Measurements from ENCODE around the gene POLR1G.
"Not testable (repeated sequence)": the region's sequence is repeated elsewhere in the genome, so short reads cannot be mapped to it uniquely, and the experiment has no call there.

The POLR1G gene

DNA sequence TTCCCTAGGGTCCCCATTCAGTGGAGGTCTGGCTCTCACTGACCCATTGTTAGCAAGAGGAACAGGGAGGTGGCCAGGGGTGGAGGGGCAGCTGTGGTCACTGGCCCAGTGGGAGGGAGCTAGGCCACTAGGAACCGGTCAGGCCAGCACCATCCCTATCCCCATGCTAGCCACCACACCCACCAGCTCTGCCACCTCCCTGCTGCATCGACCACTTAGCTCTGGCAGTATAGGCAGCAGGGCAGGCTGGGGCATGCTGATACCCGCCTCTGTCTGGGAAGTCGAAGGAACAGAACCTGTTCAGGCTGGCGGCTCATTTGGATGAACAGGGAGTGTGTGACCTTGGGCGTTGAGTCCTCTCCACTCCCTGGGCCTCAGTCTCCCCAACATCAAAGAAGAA is 6.3 kb upstream of the POLR1G start:
- DNase-seq (ENCODE audit: low read depth in 3 of 3), result no peak

DNA sequence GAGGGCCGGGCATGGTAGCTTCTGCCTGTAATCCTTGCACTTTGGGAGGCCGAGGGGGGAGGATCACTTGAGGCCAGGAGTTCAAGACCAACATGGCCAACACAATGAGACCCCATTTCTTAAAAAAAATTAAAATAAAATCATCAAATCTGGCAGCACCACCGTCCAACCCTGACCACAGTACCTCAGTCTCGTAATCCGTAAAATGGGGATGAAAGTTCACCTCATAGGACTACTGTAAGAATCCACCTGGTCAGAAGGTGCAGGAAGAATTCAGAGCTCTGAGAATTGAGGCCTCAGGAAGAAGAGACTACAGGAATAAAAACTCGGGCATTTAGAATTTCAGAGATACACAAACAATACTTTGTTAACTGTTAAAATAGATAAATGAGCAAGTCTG is 4.6 kb upstream of the POLR1G start:
- DNase-seq (ENCODE audit: low read depth in 3 of 3), result no peak

DNA sequence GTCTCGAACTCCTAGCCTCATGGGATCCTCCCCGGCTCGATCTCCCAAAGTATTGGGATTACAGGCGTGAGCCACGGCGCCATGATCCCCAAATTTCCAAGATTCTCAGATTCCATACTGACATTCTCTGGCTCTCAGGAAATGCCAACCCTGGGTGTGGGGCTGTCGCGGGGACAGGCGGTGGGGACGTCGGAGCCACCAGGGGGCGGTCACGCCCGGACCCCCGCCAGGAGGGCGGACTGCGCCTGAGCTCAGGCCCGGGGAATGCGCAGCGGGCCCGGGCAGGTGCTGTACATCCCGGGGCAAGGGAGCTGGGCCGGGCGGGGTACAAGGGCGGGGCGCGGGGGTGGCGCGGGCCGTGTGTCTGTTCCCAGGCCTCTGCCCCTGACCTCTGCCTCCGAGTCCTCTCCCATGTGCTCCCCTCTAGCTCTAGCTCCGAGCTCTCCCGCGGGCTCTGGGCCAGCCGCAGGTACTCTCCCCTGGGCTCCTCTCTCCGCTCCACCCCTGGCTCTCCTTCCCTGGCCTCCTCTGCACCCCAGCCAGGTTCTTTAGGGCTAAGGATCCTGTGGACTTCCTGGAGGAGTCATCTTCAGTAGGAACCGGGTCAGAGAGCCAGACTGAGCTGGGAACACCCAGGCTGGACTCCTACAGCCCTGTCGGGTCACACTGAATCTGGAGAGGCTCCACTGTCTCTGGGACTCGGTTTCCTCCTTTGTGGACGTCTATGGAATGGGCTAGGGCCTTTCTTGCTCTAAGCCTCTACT is 4.0 kb upstream of the POLR1G start:
- DNase-seq (ENCODE audit: low read depth in 3 of 3), result no peak

DNA sequence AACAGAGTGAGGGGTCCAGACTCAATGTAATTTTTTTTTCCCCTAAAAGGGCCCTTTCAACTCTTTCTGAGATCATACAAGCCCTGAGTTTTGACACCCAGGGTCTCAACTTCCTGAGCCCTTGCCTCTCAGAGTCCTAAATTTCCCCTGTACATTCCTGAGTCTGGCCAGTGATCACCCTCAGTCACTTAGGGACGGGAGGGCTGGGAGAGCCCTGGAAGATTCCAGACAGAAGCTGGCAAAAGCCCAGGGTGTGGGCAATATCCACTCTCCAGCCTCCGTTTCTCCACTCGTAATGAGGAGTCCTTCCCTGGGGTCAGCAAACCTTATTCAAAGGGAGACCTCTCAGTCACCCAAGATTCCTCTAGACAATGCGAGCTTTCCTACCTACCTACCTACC is 3.2 kb upstream of the POLR1G start:
- DNase-seq (ENCODE audit: low read depth in 3 of 3), result no peak

DNA sequence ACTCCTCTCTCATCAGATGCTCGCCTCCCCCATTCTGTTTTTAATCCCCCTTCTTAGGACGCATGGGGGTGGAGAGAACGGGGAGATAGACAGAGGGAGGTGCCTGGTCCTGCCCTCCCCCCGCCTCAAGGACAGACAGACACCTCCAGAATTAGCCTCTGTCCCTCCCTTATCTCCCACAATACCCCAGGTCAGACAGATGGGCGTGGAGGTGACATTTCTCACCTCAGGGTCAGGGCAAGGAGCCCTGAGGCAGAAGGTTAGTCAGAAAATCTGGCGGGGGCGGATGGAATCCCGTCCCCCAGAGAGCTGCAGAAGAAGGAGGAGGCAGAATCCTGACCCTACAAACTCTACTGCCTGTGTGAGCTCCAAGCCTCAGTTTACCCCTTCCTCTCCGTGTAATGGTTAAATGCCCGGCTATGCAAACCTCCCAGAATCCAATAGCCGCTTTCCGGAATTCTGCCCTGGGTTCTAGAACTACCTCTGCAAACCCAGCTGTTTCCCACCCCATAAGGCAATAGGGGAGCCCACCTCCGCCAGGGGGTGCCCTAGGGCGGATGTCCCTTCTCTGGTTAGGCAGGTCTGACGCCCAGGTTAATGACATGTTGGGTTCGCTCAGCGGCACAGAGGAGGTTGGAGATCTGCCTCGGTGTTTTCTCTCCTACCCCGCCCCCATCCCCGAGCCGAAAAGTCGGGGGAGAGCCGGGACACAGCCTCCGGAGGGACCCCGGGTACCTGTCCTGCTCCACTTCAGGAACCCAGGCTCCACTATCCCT is 2.5 kb upstream of the POLR1G start:
- DNase-seq (ENCODE audit: low read depth in 3 of 3), result peak; percentile 44 to 67 (median 55)

DNA sequence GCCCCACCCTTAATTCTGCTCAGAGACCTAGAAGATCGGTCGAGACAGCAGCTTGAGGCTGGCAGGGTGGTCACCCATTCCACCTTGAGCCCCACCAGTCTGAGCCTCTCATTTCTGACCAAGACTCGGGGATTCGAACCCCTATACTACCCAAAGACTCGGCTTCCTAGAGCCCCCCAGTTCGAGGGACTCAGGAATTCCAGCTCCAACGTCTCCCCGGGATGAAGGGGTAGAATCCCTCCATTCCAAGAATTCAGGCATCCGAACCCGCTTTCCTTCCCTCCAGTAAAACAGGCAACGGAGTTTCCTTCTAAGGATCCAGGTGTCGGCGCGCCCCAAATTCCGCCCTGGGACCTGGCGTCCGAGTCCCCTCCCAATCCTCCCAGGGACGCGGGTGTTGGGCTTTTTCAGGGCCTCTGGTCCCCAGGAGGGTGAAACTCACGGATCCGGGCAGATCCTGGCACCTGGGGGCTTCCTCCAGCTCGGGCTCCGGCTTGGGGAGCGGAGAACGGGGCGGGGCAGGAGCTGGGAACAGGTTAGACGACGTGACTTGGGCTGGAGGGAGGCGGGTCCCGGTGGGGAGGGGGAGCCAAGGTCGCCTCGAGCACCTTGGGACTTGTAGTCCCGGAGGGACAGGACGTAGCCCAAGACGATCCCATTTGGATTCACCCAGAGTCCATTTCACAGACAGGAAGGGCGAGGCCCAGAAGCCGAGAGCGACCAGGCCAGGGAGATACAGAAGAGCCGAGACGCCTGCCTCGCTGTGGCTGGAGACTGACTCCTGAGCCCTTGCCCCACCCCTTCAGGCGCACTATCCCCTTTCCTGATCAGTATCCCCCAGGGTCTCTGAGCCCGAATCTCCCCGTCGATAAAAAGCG is 1.6 kb upstream of the POLR1G start, which contains the start of gene PPP1R13L:
PPP1R13L (minus strand) TSS at position 513 of the 878 bp plus-strand sequence. CDS start 6,751 bp downstream, outside the sequence.
- peak; percentile 41 to 70 (median 52) for DNase-seq (ENCODE audit: low read depth in 3 of 3)

DNA sequence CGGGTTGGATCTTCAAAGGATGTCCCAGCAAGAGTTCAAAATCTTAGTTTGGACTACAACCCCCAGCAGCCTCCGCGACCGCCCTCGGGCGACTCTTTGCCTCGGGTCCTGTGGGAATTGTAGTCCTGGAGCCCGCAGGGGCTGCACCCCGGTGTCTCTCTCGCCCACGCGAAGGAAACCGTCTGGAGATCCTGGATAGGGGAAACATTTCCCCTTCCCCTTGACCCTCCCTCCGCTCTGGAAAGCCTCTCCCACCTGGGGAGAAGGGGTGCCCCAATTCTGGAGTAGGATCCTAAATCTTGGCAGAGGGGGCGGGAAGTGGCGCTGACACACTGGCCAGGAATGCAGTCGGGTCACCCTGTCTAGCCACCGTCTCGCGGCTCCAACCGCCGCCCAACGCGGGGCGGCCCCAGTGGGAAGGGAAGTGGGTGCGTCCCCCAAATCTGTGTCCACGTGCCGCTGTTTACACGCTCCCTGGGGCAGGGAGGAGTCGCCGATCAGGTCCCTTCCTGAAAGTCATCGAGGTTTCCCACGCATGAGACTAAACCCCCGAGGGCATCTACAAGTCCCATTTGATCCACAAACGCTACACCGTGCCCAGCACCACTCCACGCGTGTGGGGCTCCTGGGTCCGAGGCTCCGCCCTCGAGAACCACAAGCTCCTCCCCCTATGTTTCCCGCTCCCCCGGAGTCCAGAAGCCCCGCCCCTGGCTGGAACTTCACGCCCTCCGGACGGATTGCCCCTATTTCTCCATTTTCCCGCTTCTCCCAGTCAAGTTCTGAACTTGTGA is 814 bp upstream of the POLR1G start:
- DNase-seq (ENCODE audit: low read depth in 3 of 3), result peak; percentile 68 to 79 (median 77)

DNA sequence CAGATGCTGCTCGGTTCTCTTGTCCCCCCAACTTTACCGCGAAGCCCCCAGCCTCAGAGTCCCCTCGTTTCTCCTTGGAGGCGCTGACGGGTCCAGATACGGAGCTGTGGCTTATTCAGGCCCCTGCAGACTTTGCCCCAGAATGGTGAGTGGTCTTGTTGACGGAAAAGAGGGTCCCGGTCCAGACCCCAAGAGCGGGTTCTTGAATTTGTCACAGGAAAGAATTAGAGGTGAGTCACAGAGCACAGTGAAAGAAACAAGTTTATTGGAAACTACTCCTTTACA is 589 bp downstream of the POLR1G start:
- no peak for DNase-seq (ENCODE audit: low read depth in 3 of 3)

DNA sequence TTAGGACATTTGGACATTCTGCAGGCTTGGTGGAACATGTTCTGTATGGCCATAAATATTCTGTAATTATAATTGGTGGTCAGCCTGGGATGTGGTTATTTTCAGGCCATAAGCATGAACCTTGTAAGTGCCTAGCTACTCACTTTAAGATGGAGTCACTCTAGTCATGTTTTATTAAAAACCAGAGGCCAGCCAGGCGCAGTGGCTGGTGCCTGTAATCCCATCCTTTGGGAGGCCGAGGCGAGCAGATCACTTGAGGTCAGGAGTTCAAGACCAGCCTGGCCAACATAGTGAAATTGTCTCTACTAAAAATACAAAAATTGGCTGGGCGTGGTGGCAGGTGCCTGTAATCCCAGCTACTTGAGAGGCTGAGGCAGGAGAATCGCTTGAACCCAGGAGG is 1.1 kb downstream of the POLR1G start:
- DNase-seq (ENCODE audit: low read depth in 3 of 3), result not testable (repeated sequence)

DNA sequence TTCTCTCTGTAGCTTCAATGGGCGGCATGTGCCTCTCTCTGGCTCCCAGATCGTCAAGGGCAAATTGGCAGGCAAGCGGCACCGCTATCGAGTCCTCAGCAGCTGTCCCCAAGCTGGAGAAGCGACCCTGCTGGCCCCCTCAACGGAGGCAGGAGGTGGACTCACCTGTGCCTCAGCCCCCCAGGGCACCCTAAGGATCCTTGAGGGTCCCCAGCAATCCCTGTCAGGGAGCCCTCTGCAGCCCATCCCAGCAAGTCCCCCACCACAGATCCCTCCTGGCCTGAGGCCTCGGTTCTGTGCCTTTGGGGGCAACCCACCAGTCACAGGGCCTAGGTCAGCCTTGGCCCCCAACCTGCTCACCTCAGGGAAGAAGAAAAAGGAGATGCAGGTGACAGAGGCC is 1.7 kb downstream of the POLR1G start:
- DNase-seq (ENCODE audit: low read depth in 3 of 3), result no peak

DNA sequence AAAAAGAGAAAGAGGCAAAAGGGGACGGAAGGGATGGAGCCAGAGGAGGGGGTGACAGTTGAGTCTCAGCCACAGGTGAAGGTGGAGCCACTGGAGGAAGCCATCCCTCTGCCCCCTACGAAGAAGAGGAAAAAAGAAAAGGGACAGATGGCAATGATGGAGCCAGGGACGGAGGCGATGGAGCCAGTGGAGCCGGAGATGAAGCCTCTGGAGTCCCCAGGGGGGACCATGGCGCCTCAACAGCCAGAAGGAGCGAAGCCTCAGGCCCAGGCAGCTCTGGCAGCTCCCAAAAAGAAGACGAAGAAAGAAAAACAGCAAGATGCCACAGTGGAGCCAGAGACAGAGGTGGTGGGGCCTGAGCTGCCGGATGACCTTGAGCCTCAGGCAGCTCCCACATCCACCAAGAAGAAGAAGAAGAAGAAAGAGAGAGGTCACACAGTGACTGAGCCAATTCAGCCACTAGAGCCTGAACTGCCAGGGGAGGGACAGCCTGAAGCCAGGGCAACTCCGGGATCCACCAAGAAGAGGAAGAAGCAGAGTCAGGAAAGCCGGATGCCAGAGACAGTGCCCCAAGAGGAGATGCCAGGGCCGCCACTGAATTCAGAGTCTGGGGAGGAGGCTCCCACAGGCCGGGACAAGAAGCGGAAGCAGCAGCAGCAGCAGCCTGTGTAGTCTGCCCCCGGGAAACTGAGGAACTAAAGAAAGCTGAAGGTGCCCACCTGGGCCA is 2.5 kb downstream of the POLR1G start:
- no peak for DNase-seq (ENCODE audit: low read depth in 3 of 3)

DNA sequence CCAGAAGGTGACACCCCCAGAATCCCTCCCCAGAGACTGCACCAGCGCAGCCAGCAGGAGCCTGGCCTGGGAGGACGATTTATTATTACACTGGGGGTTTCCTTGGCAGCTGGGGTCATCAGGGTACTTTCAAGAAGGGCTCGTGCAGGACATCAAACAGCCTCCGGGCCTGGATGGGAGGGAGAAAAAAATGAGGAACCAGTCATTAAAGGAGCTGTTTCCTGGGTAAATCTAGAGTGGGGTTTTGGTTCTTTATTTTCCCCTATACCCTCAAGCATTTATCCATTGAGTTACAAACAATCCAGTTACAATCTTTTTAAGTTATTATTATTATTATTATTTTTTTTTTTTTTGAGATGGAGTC is 3.1 kb downstream of the POLR1G start:
- DNase-seq (ENCODE audit: low read depth in 3 of 3), result no peak

DNA sequence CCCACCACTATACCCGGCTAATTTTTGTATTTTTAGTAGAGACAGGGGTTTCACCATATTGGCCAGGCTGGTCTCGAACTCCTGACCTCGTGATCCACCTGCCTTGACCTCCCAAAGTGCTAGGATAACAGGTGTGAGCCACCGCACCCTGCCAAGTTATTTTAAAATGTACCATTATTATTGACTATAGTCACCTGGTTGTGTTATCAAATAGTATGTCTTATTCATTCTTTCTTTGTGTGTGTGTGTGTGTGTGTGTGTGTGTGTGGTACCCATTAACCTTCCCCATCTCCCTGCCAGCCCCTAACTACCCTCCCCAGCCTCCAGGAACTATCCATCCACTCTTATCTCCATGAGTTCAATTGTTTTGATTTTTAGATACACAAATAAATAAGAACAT is 3.9 kb downstream of the POLR1G start:
- not testable (repeated sequence) for DNase-seq (ENCODE audit: low read depth in 3 of 3)

DNA sequence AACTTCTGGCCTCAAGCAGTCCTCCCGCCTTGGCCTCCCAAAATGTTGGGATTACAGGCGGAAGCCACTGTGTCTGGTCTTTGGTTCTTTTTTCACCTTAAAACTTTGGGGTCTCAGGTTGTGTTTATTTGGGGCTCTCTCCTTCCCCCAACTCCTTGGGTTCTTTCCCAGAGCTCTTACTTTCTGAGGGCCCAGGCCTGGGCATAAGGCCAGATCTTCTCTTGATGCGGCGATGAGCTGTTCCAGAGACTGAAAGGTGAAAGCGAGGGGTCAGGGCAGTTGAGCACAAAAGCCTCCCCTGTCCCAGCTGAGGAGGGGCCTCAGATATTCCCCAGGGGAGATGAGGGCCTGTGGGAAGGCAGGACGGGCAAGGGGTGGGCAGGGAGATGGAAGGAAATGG is 7.1 kb downstream of the POLR1G start:
- no peak for DNase-seq (ENCODE audit: low read depth in 3 of 3)

DNA sequence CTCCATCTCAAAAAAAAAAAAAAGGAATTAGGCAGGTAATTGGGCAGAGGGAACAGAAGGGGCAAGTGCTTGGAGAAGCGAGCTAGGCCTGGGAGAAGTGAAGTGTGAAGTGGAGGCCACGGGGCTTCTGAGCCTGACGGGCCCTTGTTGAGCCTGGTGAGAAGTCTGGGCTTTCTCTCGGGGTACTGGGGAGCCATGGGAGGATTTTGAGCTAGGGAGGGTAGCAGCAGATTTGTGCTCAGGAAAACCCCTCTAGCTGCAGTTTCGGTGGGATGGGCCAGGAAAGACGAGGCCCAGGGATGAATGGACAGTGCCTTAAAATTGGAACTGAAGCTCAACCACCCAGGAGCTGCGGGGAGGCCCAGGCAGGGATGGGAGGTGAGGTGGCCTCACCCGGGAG is 8.0 kb downstream of the POLR1G start:
- DNase-seq (ENCODE audit: low read depth in 3 of 3), result no peak

DNA sequence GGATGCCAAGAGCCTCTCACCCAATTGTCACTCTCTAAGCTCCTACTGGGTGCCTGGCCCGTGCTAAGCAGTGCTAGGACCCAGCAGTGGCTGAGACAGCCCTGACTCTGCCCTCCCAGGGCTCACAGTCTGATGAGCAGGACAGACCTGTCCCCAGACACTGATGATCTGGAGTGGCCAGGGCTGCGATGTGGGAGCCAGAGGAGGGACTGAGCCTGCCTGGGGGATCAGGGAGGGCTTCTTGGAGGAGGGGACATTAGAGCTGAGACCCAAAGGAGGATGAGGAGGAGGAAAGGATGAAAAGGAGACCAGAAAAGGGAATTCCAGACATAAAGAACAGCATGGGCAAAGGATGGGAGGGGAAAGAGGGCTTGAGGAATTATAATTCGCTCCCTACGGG is 10.7 kb downstream of the POLR1G start:
- no peak for DNase-seq (ENCODE audit: low read depth in 3 of 3)

DNA sequence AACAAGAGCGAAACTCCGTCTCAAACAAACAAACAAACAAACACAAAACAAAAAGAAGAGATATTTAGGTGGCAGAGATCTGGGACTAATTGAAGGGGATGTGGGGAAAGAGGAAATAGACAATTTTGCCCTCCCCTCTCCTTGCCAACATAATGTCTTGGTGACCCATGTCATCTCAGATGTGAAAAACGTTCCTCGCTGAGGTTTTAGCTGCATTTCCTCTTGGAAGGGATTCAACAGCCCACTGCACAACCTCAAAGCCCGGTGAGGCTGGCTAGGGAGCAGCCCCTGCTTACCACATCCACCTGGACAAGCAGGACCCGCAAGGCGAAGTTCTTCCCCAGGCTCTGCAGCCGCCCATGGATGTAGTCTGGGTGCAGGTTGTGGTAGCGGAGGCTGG is 12.4 kb downstream of the POLR1G start:
- no peak for DNase-seq (ENCODE audit: low read depth in 3 of 3)

DNA sequence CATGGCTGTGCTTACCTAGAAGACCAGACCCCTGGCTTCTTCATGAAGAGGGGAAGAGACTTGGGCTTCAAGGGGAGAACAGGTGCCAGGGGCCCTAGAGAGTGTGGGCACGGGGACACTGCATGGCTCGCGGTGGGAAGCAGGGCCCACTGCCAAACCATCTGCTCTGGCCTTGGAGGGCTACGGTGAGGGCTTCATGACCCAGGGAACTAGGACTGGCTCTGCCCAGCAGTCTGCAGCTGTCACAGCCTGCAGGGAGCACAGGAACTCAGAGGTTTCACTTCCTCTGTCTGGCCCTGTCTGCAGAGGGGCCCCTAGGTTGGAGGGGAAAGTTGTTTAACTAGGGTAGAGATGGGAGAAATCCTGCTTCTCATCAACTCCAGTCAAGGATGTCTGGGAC is 13.0 kb downstream of the POLR1G start:
- no peak for DNase-seq (ENCODE audit: low read depth in 3 of 3)

DNA sequence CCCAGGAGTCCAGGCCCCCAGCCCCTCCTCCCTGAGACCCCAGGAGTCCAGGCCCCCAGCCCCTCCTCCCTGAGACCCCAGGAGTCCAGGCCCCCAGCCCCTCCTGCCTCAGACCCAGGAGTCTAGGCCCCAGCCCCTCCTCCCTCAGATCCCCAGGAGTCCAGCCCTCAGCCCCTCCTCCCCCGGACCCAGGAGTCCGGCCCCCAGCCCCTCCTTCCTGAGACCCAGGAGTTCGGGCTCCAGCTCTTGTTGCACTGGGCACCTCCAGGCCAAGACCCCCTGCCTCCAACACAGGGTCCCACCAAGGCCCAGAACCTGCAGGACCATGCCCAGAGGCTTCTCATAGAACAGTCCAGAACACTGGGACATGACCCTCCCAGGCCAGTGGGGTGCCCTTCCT is 13.5 kb downstream of the POLR1G start:
- DNase-seq (ENCODE audit: low read depth in 3 of 3), result no peak

DNA sequence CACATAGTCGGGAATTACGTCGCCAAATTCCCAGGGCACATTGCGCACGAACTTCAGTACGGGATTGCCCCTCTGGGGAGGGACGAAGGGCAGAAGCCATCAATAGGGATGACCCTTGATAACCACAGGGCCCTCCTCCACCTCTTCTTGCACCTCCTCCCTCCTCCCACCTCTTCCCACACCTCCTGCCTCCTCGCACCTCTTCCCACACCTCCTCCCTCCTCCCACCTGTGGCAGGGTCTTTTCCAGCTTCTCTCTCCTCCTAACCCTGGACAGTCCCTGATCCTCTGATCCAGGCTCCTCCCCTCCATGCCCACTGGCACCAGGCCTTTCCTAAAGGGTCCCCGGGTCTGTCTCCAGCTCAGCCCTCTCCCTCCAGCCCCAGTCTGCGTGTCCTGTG is 13.9 kb downstream of the POLR1G start:
- DNase-seq (ENCODE audit: low read depth in 3 of 3), result no peak

DNA sequence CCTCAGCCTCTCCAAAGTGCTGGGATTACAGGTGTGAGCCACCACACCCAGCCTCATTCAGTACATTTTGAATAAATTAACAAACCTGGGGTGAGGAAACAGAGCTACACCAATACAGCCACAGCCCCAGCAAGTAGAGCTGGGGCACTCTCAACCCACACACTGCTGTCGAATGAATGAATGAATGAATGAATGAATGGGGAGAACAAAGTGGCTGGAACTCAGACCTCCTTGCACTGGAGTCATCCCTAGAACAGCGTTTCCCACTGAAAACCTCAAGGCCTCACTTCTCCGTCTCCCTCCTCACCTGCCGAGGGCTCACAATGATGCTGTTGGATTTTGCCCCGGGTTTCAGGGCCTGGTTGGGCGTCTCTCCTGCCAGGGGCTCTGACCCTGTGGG is 14.4 kb downstream of the POLR1G start:
- DNase-seq (ENCODE audit: low read depth in 3 of 3), result no peak

Measured in stimulated activated CD4-positive, alpha-beta T cell treated with anti-CD3 and anti-CD28 coated beads, TNF-alpha, amount 100 ng/mL, for 48 hours (primary cell).